PC-3 (cell line): ENCODE data around the gene FGFR3. TPM values are rescaled to one million over a fixed set of nuclear protein-coding genes. Genes with fewer than 3 reads are reported as not detected.
"Not testable (repeated sequence)": the region's sequence is repeated elsewhere in the genome, so short reads cannot be mapped to it uniquely, and the experiment has no call there.

Experiments used
- ATAC-seq: fragments of 200-7000 bp; cut with Tn5 transposase; 2 replicates; pipeline ENCODE4 v1.9.1; 2020; ENCODE audit warnings: mild to moderate bottlenecking, moderate library complexity
- BruUV-seq: library from RNA; stranded (reverse); fragments of 400-500 nt; replicated peaks from 2 replicates; lab custom pipeline; 2021; lab: Mats Ljungman, UMichigan
- CTCF ChIA-PET: fragments of 300-600 bp; sonication (Branson Sonifier 250); formaldehyde crosslinking; loops from one replicate; lab custom pipeline; 2022; ENCODE audit warnings: antibody characterized with exemption; lab: Charles Lee
- POLR2A ChIA-PET: fragments of 300-600 bp; sonication (Branson Sonifier 250); formaldehyde crosslinking; loops from one replicate; lab custom pipeline; 2022; ENCODE audit warnings: antibody characterized with exemption; ENCODE audit not compliant: unreplicated experiment; lab: Charles Lee
- DNase-seq: peaks from one replicate; pipeline ENCODE4 v3.0.0-alpha.2; 2015
- H2AFZ ChIP-seq: fragments of 300-600 bp; sonication (generic); 2 replicates; pipeline ENCODE4 v1.6.0; 2016; ENCODE audit warnings: antibody characterized with exemption, low read length
- H3F3A ChIP-seq: fragments of 300-600 bp; sonication (generic); one replicate; pipeline ENCODE4 v1.6.0; 2017; ENCODE audit warnings: antibody characterized with exemption, low read length, control low read depth, mild to moderate bottlenecking; ENCODE audit not compliant: unreplicated experiment
- H3K27ac ChIP-seq: fragments of 300-600 bp; sonication (generic); 2 replicates; pipeline ENCODE4 v1.5.1; 2016; ENCODE audit warnings: mild to moderate bottlenecking, low read length
- H3K27me3 ChIP-seq: fragments of 300-600 bp; sonication (generic); 2 replicates; pipeline ENCODE4 v1.6.1; 2016; ENCODE audit warnings: low read length, mixed read lengths
- H3K36me3 ChIP-seq: fragments of 300-600 bp; sonication (generic); 2 replicates; pipeline ENCODE4 v1.6.1; 2016; ENCODE audit warnings: low read depth, mixed run types, low read length, mixed read lengths
- H3K4me1 ChIP-seq: fragments of 300-600 bp; sonication (generic); 2 replicates; pipeline ENCODE4 v1.5.1; 2016; ENCODE audit warnings: low read length; ENCODE audit not compliant: insufficient read depth
- H3K4me2 ChIP-seq: fragments of 300-600 bp; sonication (generic); 2 replicates; pipeline ENCODE4 v1.6.0; 2016; ENCODE audit warnings: low read length
- H3K4me3 ChIP-seq: fragments of 300-600 bp; sonication (generic); 2 replicates; pipeline ENCODE4 v1.5.1; 2016; ENCODE audit warnings: mild to moderate bottlenecking, low read length, mixed read lengths
- H3K79me2 ChIP-seq: fragments of 300-600 bp; sonication (generic); 2 replicates; pipeline ENCODE4 v1.6.1; 2017; ENCODE audit warnings: low read length, mixed read lengths
- H3K9ac ChIP-seq: fragments of 300-600 bp; sonication (generic); 2 replicates; pipeline ENCODE4 v1.6.0; 2016; ENCODE audit warnings: mild to moderate bottlenecking, low read length
- H3K9me2 ChIP-seq: fragments of 300-600 bp; sonication (generic); replicated peaks from 2 replicates; pipeline ENCODE4 v1.6.1; 2016; ENCODE audit warnings: mixed run types, low read length, mixed read lengths
- H3K9me3 ChIP-seq: fragments of 300-600 bp; sonication (generic); 2 replicates; pipeline ENCODE4 v1.6.1; 2016; ENCODE audit warnings: low read length, mixed read lengths
- H4K20me1 ChIP-seq: fragments of 300-600 bp; sonication (generic); 2 replicates; pipeline ENCODE4 v1.6.1; 2016; ENCODE audit warnings: low read length, mixed read lengths
- CTCF ChIP-seq: fragments of 300-600 bp; sonication (generic); conservative IDR thresholded peaks from 2 replicates; pipeline ENCODE4 v1.5.1; 2017; ENCODE audit warnings: antibody characterized with exemption, low read depth, mild to moderate bottlenecking, low read length
- EZH2 ChIP-seq: fragments of 300-600 bp; sonication (generic); IDR thresholded peaks from one replicate; pipeline ENCODE4 v1.6.1; 2017; ENCODE audit warnings: antibody characterized with exemption, mild to moderate bottlenecking, low read length; ENCODE audit not compliant: unreplicated experiment
- EZH2phosphoT487 ChIP-seq: fragments of 300-600 bp; sonication (generic); IDR thresholded peaks from 2 replicates; pipeline ENCODE4 v1.6.1; 2018; ENCODE audit warnings: mild to moderate bottlenecking, antibody characterized with exemption, low read length, borderline replicate concordance
- intact Hi-C: fragments of 100-400 bp; cut with micrococcal nuclease; formaldehyde crosslinking; loops from 2 replicates; pipeline ENCODE4 v1.9.0; 2023
- total RNA-seq: library from RNA; depleted of rRNA; stranded (reverse); fragments of >200 nt; gene quantifications from 2 replicates; pipeline ENCODE4 v1.2.3, GENCODE V29; 2014

FGFR3 gene
- total RNA-seq, 1 experiment from 2014 or later, result 0.11 TPM

- H3K9ac ChIP-seq, result no peak overlapping the region
- ChIA-PET POLR2A (no interaction called here), CTCF (no interaction called here)
Measured at GRCh38 chr4:1842993-1843448, 49.9 kb downstream of the FGFR3 start.

GRCh38 chr4:1843852-1844251, 50.8 kb downstream of the FGFR3 start:
- no peaks in the 10 kb centered on the region for H3K9me2 ChIP-seq
- H4K20me1 ChIP-seq, result 0 out of 2 replicates have a peak, but pooled peaks cover 6% of the 10 kb centered on the region
- H3K79me2 ChIP-seq, result peaks cover 31% of the 10 kb centered on the region
- no peaks in the 10 kb centered on the region for H3K27me3 ChIP-seq
- no peaks in the 10 kb centered on the region for H3K9me3 ChIP-seq
- H3K4me1 ChIP-seq, result 0 out of 2 replicates have a peak, but pooled peaks cover 4% of the 10 kb centered on the region
- no peak for DNase-seq
- no peak overlapping the region for H2AFZ ChIP-seq
- ChIA-PET POLR2A (no interaction called here), CTCF (no interaction called here)
- TF ChIP-seq EZH2phosphoT487 (no peak), EZH2 (no peak), CTCF (no peak)
- intact Hi-C loops, result no loop called here
- H3K27ac ChIP-seq, result no peak overlapping the region
- peaks cover 10% of the 10 kb centered on the region; the same call in 1 of the 2 replicates for H3K36me3 ChIP-seq
- no peak for ATAC-seq
- no peaks in the 10 kb centered on the region for H3F3A ChIP-seq
- no peak overlapping the region for H3K4me3 ChIP-seq
- no peak overlapping the region for H3K4me2 ChIP-seq
- no TSS peak for BruUV-seq
- no peak overlapping the region for H3K9ac ChIP-seq

More at GRCh38 chr4:1842993-1843448, 49.9 kb downstream of the FGFR3 start:
- H3K9me2 ChIP-seq, result no peaks in the 10 kb centered on the region
- peaks cover 29% of the 10 kb centered on the region for H3K79me2 ChIP-seq
- H3K9me3 ChIP-seq, result no peaks in the 10 kb centered on the region
- TF ChIP-seq CTCF (no peak), EZH2 (no peak), EZH2phosphoT487 (no peak)
- BruUV-seq, result no TSS peak
- peaks cover 10% of the 10 kb centered on the region; the same call in 1 of the 2 replicates for H3K36me3 ChIP-seq
- H3K27me3 ChIP-seq, result no peaks in the 10 kb centered on the region
- H3F3A ChIP-seq, result no peaks in the 10 kb centered on the region
- ATAC-seq (peak; percentile 77), DNase-seq (peak; percentile 47)
- 0 out of 2 replicates have a peak, but pooled peaks cover 4% of the 10 kb centered on the region for H3K4me1 ChIP-seq
- 0 out of 2 replicates have a peak, but pooled peaks cover 6% of the 10 kb centered on the region for H4K20me1 ChIP-seq
- intact Hi-C loops, result no loop called here
- no peak overlapping the region for H2AFZ ChIP-seq
- no peak overlapping the region for H3K4me3 ChIP-seq
- H3K4me2 ChIP-seq, result no peak overlapping the region
- no peak overlapping the region for H3K27ac ChIP-seq

- H3K4me2 ChIP-seq, H4K20me1 ChIP-seq, H3K9me2 ChIP-seq, CTCF ChIA-PET, H3K27ac ChIP-seq, H3K9ac ChIP-seq, intact Hi-C loops, DNase-seq, H3K36me3 ChIP-seq, H2AFZ ChIP-seq, H3K4me3 ChIP-seq, H3K27me3 ChIP-seq, ATAC-seq, POLR2A ChIA-PET, H3K9me3 ChIP-seq, H3K4me1 ChIP-seq, H3F3A ChIP-seq, BruUV-seq: not testable (repeated sequence)
- peaks cover 37% of the 10 kb centered on the region for H3K79me2 ChIP-seq
Measured at GRCh38 chr4:1844618-1845017, 51.5 kb downstream of the FGFR3 start.
